Measurements from ENCODE around the gene UBE2D2. TPM values are rescaled to one million over a fixed set of nuclear protein-coding genes. Genes with fewer than 3 reads are reported as not detected.

Gene UBE2D2
- total RNA-seq, 2 donors from 2014 or later, result 315 to 342 TPM

- Mint-ChIP-seq H3K4me1 (ENCODE audit: low read depth) (peaks cover 5% of the 10 kb centered on the region), H3K9me3 (no peaks in the 10 kb centered on the region), H3K27me3 (ENCODE audit: low read depth) (no peaks in the 10 kb centered on the region), H3K36me3 (ENCODE audit: insufficient read depth in 2 of 2) (no peaks in the 10 kb centered on the region), H3K4me3 (no peak overlapping the region), H3K27ac (no peak overlapping the region)
- peak in 1 of 2 donors; percentile 26 for ATAC-seq (replicated peaks in 1 of 2)
- DNase-seq, result no peak
Observed at GRCh38 chr5:139660923-139661814, 100.0 kb downstream of the UBE2D2 start.

GRCh38 chr5:139662617-139663016, 101.5 kb downstream of the UBE2D2 start:
- Mint-ChIP-seq H3K36me3 (ENCODE audit: insufficient read depth in 2 of 2) (no peaks in the 10 kb centered on the region), H3K9me3 (no peaks in the 10 kb centered on the region), H3K4me3 (no peak overlapping the region), H3K4me1 (ENCODE audit: low read depth) (peaks cover 4% of the 10 kb centered on the region), H3K27me3 (ENCODE audit: low read depth) (no peaks in the 10 kb centered on the region), H3K27ac (no peak overlapping the region)
- ATAC-seq (replicated peaks in 1 of 2) (no peak), DNase-seq (no peak)

- Mint-ChIP-seq H3K4me1 (ENCODE audit: low read depth) (peaks cover 9% of the 10 kb centered on the region), H3K4me3 (no peak overlapping the region), H3K27ac (no peak overlapping the region), H3K27me3 (ENCODE audit: low read depth) (no peaks in the 10 kb centered on the region), H3K9me3 (no peaks in the 10 kb centered on the region), H3K36me3 (ENCODE audit: insufficient read depth in 2 of 2) (no peaks in the 10 kb centered on the region)
- ATAC-seq (replicated peaks in 1 of 2), result no peak
- DNase-seq, result no peak
Observed at GRCh38 chr5:139663207-139664085, 102.3 kb downstream of the UBE2D2 start.

GRCh38 chr5:139664086-139664693, 103.1 kb downstream of the UBE2D2 start:
- DNase-seq, result no peak
- Mint-ChIP-seq H3K4me1 (ENCODE audit: low read depth) (peaks cover 15% of the 10 kb centered on the region), H3K4me3 (no peak overlapping the region), H3K36me3 (ENCODE audit: insufficient read depth in 2 of 2) (no peaks in the 10 kb centered on the region), H3K27ac (no peak overlapping the region), H3K27me3 (ENCODE audit: low read depth) (peaks cover under 1% of the 10 kb centered on the region), H3K9me3 (no peaks in the 10 kb centered on the region)
- ATAC-seq (replicated peaks in 1 of 2), result no peak

GRCh38 chr5:139664727-139665351, 103.7 kb downstream of the UBE2D2 start:
- H3K27me3 Mint-ChIP-seq (ENCODE audit: low read depth), result peaks cover 7% of the 10 kb centered on the region
- no peaks in the 10 kb centered on the region for H3K9me3 Mint-ChIP-seq
- DNase-seq, result no peak
- H3K36me3 Mint-ChIP-seq (ENCODE audit: insufficient read depth in 2 of 2), result no peaks in the 10 kb centered on the region
- ATAC-seq (replicated peaks in 1 of 2), result no peak
- H3K27ac Mint-ChIP-seq, result no peak overlapping the region
- peaks cover 22% of the 10 kb centered on the region for H3K4me1 Mint-ChIP-seq (ENCODE audit: low read depth)
- H3K4me3 Mint-ChIP-seq, result no peak overlapping the region

- no peak for DNase-seq
- H3K4me1 Mint-ChIP-seq (ENCODE audit: low read depth), result peaks cover 29% of the 10 kb centered on the region
- H3K4me3 Mint-ChIP-seq, result no peak overlapping the region
- H3K9me3 Mint-ChIP-seq, result no peaks in the 10 kb centered on the region
- no peak overlapping the region for H3K27ac Mint-ChIP-seq
- ATAC-seq (replicated peaks in 1 of 2), result no peak
- H3K27me3 Mint-ChIP-seq (ENCODE audit: low read depth), result peaks cover 8% of the 10 kb centered on the region
- no peaks in the 10 kb centered on the region for H3K36me3 Mint-ChIP-seq (ENCODE audit: insufficient read depth in 2 of 2)
Observed at GRCh38 chr5:139665626-139666025, 104.5 kb downstream of the UBE2D2 start.

GRCh38 chr5:139666551-139666950, 105.4 kb downstream of the UBE2D2 start:
- H3K9me3 Mint-ChIP-seq, result no peaks in the 10 kb centered on the region

GRCh38 chr5:139667001-139667729, 106.0 kb downstream of the UBE2D2 start:
- Mint-ChIP-seq H3K4me3 (peak overlapping the region; percentile 66 to 72), H3K36me3 (ENCODE audit: insufficient read depth in 2 of 2) (no peaks in the 10 kb centered on the region), H3K27me3 (ENCODE audit: low read depth) (peaks cover 8% of the 10 kb centered on the region), H3K27ac (no peak overlapping the region), H3K9me3 (no peaks in the 10 kb centered on the region), H3K4me1 (ENCODE audit: low read depth) (peaks cover 33% of the 10 kb centered on the region)
- no peak for DNase-seq
- peak in 1 of 2 donors; percentile 13 for ATAC-seq (replicated peaks in 1 of 2)

More at GRCh38 chr5:139666551-139666950, 105.4 kb downstream of the UBE2D2 start:
- H3K36me3 Mint-ChIP-seq (ENCODE audit: insufficient read depth in 2 of 2), result no peaks in the 10 kb centered on the region
- ATAC-seq (replicated peaks in 1 of 2), result no peak
- H3K4me1 Mint-ChIP-seq (ENCODE audit: low read depth), result peaks cover 33% of the 10 kb centered on the region
- no peak overlapping the region for H3K27ac Mint-ChIP-seq
- H3K4me3 Mint-ChIP-seq, result no peak overlapping the region
- H3K27me3 Mint-ChIP-seq (ENCODE audit: low read depth), result peaks cover 8% of the 10 kb centered on the region
- DNase-seq, result no peak

GRCh38 chr5:139667730-139668063, 106.6 kb downstream of the UBE2D2 start:
- Mint-ChIP-seq H3K27me3 (ENCODE audit: low read depth) (peaks cover 8% of the 10 kb centered on the region), H3K4me1 (ENCODE audit: low read depth) (peaks cover 33% of the 10 kb centered on the region), H3K27ac (no peak overlapping the region), H3K36me3 (ENCODE audit: insufficient read depth in 2 of 2) (no peaks in the 10 kb centered on the region), H3K4me3 (peak overlapping the region; percentile 66 to 72), H3K9me3 (no peaks in the 10 kb centered on the region)
- no peak for ATAC-seq (replicated peaks in 1 of 2)
- no peak for DNase-seq

- Mint-ChIP-seq H3K4me3 (peak overlapping the region; percentile 72 to 77), H3K27me3 (ENCODE audit: low read depth) (peaks cover 8% of the 10 kb centered on the region), H3K4me1 (ENCODE audit: low read depth) (peaks cover 33% of the 10 kb centered on the region), H3K27ac (no peak overlapping the region), H3K36me3 (ENCODE audit: insufficient read depth in 2 of 2) (no peaks in the 10 kb centered on the region), H3K9me3 (no peaks in the 10 kb centered on the region)
- DNase-seq, result peak; percentile 45 to 50
- ATAC-seq (replicated peaks in 1 of 2), result peak; percentile 56 to 62
Observed at GRCh38 chr5:139668064-139668880, 107.1 kb downstream of the UBE2D2 start.

- no peak overlapping the region for H3K27ac Mint-ChIP-seq
- H3K4me3 Mint-ChIP-seq, result peak overlapping the region; percentile 15 to 77
- DNase-seq (no peak), ATAC-seq (replicated peaks in 1 of 2) (no peak)
- no peaks in the 10 kb centered on the region for H3K9me3 Mint-ChIP-seq
- no peaks in the 10 kb centered on the region for H3K36me3 Mint-ChIP-seq (ENCODE audit: insufficient read depth in 2 of 2)
- H3K4me1 Mint-ChIP-seq (ENCODE audit: low read depth), result peaks cover 33% of the 10 kb centered on the region
- peaks cover 8% of the 10 kb centered on the region for H3K27me3 Mint-ChIP-seq (ENCODE audit: low read depth)
Observed at GRCh38 chr5:139668924-139669661, 108.0 kb downstream of the UBE2D2 start.
